GM21576 (cell line): ENCODE data around the gene ERVV-1.
"Not testable (repeated sequence)": the region's sequence is repeated elsewhere in the genome, so short reads cannot be mapped to it uniquely, and the experiment has no call there.

ENCODE experiments used
- ATAC-seq: cut with Tn5 transposase; IDR thresholded peaks from one replicate; pipeline ENCODE4 v1.9.1; 2021; ENCODE audit warnings: mild to moderate bottlenecking, moderate library complexity; ENCODE audit not compliant: unreplicated experiment

Gene ERVV-1, protein sequence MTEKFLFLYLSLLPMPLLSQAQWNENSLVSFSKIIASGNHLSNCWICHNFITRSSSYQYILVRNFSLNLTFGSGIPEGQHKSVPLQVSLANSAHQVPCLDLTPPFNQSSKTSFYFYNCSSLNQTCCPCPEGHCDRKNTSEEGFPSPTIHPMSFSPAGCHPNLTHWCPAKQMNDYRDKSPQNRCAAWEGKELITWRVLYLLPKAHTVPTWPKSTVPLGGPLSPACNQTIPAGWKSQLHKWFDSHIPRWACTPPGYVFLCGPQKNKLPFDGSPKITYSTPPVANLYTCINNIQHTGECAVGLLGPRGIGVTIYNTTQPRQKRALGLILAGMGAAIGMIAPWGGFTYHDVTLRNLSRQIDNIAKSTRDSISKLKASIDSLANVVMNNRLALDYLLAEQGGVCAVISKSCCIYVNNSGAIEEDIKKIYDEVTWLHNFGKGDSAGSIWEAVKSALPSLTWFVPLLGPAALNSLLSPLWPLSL

DNA sequence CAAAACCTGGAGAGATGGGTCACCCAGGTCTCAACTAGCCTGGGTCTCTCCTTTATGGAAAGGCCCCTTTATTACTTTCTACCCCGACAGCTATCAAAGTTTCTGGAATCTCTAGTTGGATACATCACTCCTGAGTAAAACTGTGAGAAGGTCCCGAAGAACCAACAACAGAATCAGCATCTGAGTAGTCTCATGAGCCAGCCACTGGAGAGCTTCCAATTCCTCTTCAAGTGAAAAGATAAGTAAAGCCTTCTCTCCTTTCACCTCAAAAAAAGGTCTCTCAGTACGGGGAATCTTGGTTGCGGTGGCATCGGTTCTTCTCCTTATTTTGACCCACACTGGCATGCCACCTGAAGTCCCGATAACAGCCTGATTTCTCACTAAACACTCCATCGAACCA is at the start of gene ERVV-1:
ERVV-1 (plus strand) TSS at position 301 of the 400 bp plus-strand sequence. CDS start 170 bp downstream, outside the sequence.
- no peak for ATAC-seq

DNA sequence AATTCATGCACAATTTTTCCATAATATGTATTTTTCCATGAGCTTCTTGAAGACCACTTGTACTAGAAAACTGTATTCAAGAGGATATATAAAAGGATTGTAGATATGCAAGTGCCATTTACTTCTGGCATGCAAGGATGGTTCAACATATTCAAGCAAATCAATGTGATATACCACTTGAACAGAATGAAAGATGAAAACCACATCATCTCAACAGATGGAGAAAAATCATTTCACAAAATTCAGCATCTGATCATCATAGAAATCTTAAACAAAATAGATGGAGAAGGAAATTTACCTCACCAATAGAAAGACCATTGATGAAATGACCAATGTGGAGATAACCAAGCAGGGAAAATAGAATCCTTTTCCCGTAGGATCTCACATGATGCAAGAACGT is 45.9 kb upstream of the ERVV-1 start:
- no peak for ATAC-seq

DNA sequence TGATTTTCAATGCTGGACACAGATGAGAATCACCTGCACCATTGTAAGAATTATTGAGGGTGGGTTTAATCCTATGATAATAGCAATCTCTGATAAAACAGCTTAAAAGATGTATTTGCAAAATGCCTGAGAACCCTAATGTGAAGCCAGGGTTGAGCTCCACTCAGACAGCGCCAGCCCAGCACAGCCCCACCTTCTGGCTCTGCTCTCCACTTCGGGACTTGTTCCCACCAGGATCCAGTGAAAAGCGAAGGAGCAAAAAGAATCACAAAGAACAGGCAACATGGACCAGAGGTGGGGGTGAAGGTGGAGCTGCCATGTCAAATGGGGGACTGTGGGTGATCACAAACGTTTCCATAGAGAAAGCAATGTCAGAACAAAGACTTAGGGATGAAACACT is 32.4 kb upstream of the ERVV-1 start:
- no peak for ATAC-seq

DNA sequence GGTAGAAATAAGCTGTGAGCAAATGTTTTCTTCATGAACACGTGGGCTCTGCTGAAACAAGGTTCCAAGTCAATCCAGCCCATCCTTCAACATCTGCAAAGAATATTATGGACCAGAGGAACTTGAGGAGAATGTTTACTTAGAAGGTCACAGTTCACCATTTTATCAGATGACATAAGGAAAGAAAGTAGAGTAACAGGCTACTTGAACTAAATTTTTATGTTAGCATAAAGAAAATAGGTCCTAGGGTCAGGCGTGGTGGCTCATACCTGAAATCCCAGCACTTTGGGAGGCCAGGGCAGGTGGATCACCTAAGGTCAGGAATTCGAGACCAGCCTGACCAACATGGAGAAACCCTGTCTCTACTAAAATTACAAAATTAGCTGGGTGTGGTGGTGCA is 30.6 kb upstream of the ERVV-1 start:
- not testable (repeated sequence) for ATAC-seq

DNA sequence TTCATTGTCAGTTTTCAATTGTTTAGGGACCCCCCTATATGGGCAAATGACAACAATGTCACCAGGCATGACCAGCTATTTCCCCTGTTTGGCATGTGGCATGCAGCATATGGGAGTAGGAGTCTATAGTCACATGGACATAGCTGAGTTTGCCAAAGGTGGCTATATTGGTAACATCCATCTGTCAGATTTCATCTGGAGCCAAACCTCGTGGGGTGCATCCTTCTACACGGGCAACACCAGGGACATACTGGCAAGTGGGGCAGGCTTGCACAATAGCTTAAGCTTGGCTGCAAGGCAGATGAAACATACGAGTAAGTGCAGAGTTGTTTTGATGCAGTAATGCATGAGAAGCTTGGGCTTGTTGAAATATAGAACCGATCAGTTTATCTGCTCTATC is 26.5 kb upstream of the ERVV-1 start:
- ATAC-seq: no peak

DNA sequence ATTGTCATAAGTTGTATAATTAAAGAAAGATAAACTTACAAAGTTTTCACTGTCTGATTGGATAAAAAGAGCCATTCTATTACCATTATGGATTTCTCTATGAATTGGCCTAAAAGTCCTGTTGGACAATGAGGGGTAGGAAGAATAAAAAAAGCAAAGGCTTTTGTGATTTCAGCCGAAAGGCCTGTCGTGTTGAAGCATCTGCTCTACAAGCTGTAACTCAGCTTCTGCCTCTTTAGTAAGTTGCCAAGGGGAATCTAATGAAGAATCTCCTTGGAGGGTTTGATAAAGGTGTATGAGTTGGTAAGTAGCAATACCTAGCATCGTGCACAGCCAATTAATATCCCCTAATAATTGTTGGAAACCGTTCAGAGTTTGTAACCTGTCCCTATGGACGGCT is 25.2 kb upstream of the ERVV-1 start:
- ATAC-seq: no peak

DNA sequence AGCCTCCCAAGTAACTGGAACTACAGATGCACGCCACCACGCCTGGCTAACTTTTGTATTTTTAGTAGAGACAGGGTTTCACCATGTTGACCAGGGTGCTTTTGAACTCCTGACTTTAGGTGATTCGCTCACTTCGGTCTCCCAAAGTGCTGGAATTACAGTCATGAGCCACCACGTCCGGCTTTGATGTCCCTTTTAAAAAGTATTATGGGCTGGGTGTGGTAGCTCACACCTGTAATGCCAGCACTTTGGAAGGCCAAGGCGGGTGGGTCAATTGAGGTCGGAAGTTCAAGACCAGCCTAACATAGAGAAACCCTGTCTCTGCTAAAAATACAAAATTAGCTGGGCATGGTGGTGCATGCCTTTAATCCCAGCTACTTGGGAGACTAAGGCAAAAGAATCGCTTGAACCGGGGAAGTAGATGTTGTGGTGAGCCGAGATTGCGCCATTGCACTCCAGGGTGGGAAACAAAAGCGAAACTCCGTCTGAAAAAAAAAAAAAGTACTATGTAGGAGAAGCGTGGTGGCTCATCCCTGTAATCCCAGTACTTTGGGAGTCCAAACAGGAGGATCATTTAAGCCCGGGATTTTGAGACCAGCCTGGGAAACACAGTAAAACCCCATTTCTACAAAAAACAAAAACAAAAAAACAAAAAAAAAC is 22.8 kb upstream of the ERVV-1 start:
- ATAC-seq: no peak

DNA sequence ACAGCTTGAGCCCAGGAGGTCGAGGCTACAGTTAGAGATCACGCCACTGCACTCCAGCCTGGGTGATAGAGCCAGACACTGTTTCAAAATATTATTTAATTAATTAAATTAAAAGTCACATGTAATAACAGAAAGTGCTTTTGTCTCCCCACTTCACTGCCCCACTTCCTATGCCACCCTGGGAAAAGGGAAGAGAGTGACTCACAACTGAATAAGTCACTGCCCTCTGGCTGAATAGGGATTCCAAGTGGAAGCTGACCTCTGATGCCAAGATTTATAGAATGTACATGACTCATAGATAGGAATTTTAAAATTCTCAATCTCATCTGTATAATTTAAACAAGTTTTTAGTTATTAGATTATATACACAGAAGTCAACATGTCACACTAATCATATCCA is 22.2 kb upstream of the ERVV-1 start:
- no peak for ATAC-seq

DNA sequence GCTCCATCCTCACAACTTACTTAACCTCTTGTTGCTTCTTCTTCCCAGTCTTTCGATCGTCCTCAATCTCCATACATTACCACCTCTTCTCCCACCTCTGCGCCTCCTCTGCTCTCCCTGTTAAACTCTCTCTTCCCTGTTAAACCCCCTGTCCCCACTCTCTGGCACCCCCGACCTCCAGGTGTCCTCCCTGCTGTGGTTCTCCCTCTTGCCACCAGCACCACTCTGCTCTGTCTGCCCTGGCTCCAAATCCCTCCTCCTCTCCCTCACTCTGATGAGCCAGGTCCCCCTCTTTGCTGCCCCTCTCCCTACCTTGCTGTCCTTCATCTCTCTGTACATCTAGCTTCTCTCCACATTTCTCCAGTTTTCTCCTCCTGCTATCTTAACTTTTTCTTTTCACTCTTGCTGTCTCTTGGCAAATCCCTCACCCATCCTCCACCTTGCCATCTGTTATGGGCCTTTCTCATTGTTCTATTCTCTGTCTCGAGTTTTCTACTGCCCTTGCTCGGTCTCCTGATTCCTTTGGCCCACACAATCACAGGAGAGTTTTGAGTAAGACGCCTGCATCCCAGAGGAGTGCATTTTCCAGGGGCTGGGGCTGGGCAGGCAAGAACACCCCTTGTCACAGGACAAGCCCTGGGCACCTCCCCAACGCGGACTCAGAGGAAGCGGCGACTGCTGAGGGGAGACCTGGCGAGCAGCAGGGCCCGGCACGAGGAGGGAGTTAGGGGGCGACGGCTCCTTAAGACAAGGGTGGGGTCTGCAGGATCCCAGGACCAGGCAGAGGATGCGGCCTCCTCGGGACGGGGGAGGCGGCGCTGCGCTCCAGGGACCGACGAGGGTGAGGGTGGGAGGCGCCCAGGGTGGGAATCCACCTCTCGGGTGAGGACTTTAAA is 21.4 kb upstream of the ERVV-1 start:
- no peak for ATAC-seq

DNA sequence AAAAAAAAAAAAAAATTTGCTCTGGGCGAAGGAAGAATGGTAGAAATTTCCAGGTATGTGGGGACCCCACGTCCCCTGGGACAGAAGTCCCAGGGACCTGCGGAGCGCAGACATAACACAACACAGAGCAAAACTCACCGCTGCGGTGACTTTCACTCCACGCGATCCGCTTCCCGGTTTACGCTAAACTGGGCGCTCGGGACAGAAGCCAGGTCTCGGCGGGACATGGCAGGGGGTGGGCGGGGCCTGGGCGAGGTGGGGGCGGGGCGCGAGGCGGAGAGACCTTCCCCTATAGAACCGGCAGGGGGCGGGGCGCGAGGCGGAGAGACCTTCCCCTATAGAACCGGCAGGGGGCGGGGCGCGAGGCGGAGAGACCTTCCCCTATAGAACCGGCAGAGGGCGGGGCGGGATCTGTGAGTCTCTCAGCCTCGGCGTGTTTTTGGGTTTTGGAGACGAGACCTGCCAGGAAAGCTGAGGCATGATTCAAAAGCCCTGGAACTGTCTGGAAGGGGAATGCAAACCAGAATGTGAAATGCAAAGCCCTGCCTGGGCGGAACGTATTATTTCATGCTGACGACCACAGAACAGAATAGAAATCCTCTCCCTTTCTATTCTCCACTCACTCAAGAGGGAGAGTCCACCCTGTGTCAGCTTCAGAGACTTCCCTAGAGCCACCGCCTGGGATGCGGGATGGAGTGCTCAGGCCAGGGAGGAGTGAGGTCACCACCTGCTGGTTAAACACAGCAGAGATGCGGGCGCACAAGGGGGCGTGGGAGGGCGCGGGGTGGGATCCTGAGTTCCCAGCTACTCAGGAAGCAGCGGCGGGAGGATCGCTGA is 20.2 kb upstream of the ERVV-1 start:
- no peak for ATAC-seq

DNA sequence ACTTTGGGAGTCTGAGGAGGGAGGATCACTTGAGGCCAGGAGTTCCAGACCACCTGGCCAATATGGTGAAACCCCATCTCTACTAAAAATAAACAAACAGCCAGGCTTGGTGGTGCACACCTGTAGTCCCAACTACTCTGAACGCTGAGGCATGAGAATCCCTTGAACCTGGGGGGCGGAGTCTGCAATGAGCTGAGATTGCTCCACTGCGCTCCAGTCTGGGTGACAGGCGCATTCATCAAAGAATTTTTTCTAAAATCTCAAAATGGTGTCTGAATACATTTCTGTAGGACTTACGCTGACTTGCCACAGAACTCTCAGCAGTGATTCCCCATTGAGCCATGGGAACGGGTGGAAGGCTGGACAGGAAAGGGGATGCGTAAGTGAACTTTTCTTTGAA is 18.0 kb upstream of the ERVV-1 start:
- ATAC-seq: no peak

DNA sequence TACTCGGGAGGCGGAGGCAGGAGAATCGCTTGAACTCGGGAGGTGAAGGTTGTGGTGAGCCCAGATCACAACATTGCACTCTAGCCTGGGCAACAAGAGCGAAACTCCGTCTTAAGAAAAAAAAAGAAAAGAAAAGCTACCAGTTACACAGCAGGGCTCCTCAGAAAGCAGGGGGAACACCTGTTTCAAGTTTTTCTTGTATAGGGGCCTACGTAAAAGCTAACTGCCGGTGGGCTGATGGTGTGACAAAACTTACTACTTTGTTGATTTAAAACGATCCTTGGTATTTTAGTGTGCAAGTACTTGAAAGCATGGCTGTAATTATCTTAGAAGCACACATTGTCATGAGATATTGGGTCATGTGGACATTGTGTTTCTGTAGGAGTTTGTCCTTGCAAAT is 15.7 kb upstream of the ERVV-1 start:
- no peak for ATAC-seq

DNA sequence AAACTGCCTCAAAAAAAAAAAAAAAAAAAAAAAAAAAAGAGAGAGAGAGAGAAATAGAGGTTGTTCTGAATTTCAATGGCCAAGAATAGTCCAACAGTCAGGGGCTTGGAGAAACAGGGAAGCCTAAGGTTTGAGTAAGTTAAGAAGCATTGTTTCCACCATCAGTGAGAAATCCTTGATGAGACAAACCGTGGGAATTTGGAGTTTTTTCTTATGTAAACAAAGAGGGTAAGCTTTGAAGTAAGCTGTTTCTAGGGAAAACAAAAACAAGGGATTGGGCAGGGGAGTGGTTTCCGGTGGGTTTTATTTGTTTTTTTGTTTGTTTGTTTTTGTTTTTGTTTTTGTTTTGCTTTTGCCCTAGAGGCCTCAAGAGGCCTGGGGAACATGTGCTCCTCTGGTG is 11.2 kb upstream of the ERVV-1 start:
- no peak for ATAC-seq

DNA sequence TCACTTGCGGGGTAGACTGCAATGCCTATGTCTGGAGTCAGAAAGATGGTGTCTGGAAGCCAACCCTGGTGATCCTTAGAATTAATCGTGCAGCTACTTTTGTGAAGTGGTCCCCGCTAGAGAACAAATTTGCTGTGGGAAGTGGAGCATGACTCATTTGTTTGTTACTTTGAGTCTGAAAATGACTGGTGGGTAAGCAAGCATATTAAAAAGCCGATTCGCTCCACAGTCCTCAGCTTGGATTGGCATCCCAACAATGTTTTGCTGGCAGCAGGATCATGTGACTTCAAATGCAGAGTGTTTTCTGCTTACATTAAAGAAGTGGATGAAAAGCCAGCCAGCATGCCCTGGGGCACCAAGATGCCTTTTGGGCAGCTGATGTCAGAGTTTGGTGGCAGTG is 9.5 kb upstream of the ERVV-1 start:
- no peak for ATAC-seq

DNA sequence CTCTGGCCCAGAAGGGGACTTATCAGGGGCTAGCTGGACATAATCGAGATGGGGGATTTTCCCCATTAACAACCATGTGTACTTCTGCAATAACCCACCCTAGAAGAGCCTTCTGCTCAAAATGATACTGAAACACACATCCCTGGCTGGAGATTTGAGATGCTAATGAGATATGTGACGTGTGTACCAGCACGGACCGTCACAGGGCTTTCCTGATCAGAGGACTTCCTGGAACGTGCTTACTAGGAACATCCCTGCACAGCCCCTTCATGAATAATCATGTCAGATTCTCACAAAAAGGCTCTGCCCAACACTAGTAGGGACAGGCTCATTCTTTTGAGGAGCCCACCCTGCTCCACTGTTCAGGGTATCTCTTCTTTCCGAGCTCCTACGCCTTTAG is 6.5 kb upstream of the ERVV-1 start:
- ATAC-seq: no peak

DNA sequence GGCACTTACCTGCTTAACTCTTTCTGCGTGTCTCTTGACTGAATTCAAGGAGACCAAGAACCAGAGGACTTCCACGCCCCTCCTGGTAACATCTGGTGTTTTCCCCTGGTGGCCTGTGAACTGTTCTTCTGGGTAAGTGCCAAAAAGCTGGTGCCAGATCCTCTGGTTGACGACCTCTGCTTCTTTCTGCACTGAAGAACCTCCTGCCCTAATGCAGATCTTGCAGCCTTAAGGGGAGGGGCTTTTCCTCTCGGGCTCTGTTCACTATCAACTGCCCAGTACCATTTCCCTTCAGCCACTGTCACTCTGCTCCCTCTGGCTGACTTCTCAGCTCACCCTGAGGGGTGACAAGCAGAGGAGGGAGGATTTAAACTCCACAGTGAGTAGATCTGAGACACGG is 6.1 kb upstream of the ERVV-1 start:
- no peak for ATAC-seq

DNA sequence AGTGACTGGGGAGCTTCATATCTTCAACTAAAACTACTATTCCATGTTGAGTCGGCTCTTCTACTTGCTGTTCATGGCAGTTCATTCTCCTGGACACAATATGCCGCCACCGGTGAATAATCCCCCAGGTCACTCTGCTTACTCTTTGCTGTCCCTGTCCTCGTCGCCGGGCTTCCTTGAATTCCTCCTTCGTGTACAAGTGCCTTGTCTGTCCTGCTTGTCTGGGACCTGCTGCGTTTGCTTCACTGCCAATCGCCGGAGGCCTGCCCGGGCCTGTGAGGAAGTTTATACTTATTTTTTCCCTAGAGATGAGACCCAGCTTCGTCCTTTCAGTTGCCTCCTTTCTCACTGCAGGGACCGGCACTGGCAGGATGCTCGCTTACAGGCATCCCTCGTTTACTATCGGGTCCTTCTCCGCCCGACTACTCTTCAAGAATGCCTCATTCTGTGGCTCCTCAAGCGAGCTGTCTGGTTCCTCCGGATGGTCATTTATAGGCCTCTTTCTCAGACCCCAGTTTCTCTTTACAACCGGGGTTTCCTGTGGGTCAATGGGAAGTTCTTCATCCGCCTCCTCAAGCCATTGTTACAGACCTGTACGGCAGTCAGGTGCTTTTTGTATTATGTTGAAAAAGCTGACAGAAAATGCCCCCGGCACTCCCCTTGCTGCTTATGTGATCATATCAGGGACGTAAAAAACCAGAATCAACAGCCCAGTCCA is 5.5 kb upstream of the ERVV-1 start:
- ATAC-seq: no peak

DNA sequence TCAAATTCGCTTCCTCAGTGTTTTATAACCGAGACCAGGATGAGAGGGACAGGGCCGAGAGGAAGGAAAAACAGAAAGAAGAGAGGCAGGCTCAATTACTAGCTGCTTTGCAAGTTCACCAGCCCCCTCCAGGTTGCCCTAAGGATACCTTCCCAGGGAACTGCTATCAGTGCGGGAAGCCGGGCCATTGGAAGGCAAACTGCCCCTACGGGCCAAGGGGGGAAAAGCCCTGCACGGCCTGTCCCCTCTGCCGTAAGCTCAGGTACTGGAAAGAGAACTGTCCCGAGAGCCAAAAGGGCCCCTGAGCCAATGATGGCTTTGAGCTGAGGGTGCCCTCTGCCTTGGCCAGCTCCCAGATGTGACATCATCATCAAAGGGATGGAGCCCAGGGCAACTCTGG is 3.2 kb upstream of the ERVV-1 start:
- ATAC-seq: no peak

DNA sequence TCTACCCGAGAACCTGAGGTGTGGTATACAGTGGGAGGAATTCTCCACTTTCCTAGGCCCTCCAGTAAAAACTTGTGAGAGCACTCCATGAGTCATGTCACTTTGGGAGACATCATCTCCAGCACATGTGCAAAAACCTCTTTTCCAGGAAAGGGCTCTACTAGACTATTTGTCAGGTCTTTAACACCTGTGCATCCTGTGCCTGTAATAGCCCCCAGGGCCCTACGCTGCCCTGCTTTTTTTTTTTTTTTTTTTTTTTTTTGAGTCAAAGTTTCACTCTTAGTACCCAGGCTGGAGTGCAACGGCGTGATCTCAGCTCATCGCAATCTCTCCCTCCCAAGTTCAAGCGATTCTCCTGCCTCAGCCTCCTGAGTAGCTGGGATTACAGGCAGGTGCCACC is 1.7 kb upstream of the ERVV-1 start:
- no peak for ATAC-seq

DNA sequence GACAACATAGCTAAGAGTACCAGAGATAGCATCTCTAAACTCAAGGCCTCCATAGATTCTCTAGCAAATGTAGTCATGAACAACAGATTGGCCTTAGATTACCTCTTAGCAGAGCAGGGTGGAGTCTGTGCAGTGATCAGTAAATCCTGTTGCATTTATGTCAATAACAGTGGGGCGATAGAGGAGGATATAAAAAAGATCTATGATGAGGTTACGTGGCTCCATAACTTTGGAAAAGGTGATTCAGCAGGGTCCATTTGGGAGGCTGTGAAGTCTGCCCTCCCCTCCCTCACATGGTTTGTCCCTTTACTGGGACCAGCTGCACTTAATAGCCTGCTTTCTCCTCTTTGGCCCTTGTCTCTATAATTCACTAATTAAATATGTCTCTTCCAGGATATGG is 1.4 kb downstream of the ERVV-1 start:
- ATAC-seq: no peak
